GM18499 (cell line): ENCODE data around the gene MAPK7.

ENCODE experiments used
- ATAC-seq: cut with Tn5 transposase; IDR thresholded peaks from one replicate; pipeline ENCODE4 v1.9.1; 2021; ENCODE audit warnings: moderate number of reproducible peaks; ENCODE audit not compliant: insufficient read depth, unreplicated experiment

MAPK7 gene

GRCh38 chr17:19413761-19414160 is 35.5 kb downstream of the MAPK7 start:
- ATAC-seq, result no peak

GRCh38 chr17:19414396-19415280 is 36.3 kb downstream of the MAPK7 start:
- no peak for ATAC-seq

GRCh38 chr17:19415311-19415710 is 37.0 kb downstream of the MAPK7 start:
- no peak for ATAC-seq

GRCh38 chr17:19415806-19416775 is 37.8 kb downstream of the MAPK7 start:
- ATAC-seq, result no peak

GRCh38 chr17:19417611-19418010 is 39.3 kb downstream of the MAPK7 start:
- ATAC-seq, result no peak

GRCh38 chr17:19418251-19418992 is 40.1 kb downstream of the MAPK7 start:
- no peak for ATAC-seq

GRCh38 chr17:19421219-19421618 is 42.9 kb downstream of the MAPK7 start:
- no peak for ATAC-seq

- no peak for ATAC-seq
These were observed 43.6 kb downstream of the MAPK7 start for GRCh38 chr17:19421926-19422325.

- no peak for ATAC-seq
These were observed 46.9 kb downstream of the MAPK7 start for GRCh38 chr17:19424934-19425868.

- ATAC-seq, result no peak
These were observed 48.3 kb downstream of the MAPK7 start for GRCh38 chr17:19426631-19427030.

- ATAC-seq, result no peak
These were observed 53.4 kb downstream of the MAPK7 start for GRCh38 chr17:19431691-19432090.
